ENCODE measurements around the gene NLRC5. TPM values are rescaled to one million over a fixed set of nuclear protein-coding genes. Genes with fewer than 3 reads are reported as not detected.

The NLRC5 gene
- total and polyA plus RNA-seq, 9 of the 15 experiments (the other 6 are each of a cell fraction or from before 2014, with no cell fraction given) = 0.59 to 0.71 TPM; not detected in 7

GRCh38 chr16:57019746-57020145, 30.4 kb downstream of the NLRC5 start:
- Histone ChIP-seq H3K4me3 (no peak overlapping the region), H3K9me3 (replicated peaks; ENCODE audit: control insufficient read depth, insufficient read depth, low read depth, low read length) (no peaks in the 10 kb centered on the region), H3K36me3 (ENCODE audit: control insufficient read depth, insufficient read depth, low read length) (no peaks in the 10 kb centered on the region), H3K9ac (ENCODE audit: insufficient read depth in 1 of 2, low read depth in 2 of 2, low read length in 2 of 2) (no peak overlapping the region), H3K27me3 (ENCODE audit: control insufficient read depth in 2 of 2, insufficient read depth in 2 of 2, low read length in 2 of 2) (peaks cover 17 to 57% of the 10 kb centered on the region in 2 experiments), H3K9me1 (ENCODE audit: control insufficient read depth, insufficient read depth, low read length) (no peaks in the 10 kb centered on the region), H2AFZ (ENCODE audit: low read depth, low read length) (no peak overlapping the region), H3K27ac (ENCODE audit: extremely low read depth, low read depth, low read length) (no peak overlapping the region), H3K79me2 (ENCODE audit: control insufficient read depth, insufficient read depth, low read length) (no peaks in the 10 kb centered on the region), H4K20me1 (replicated peaks; ENCODE audit: control insufficient read depth, insufficient read depth, low read length) (0 out of 2 replicates have a peak, but pooled peaks cover 2% of the 10 kb centered on the region), H3K4me2 (ENCODE audit: insufficient read depth, low read length) (no peak overlapping the region), H3K4me1 (replicated peaks in 1 of 2; ENCODE audit: control insufficient read depth in 2 of 2, insufficient read depth in 2 of 2, low read length in 2 of 2) (no peaks in the 10 kb centered on the region)
- DNase-seq (ENCODE audit: extremely low read depth in 1 of 4, low spot score in 3 of 4) = no peak
- BruUV-seq (replicated peaks) = no TSS peak
- FAIRE-seq = no peak
- CTCF ChIA-PET (ENCODE audit: low intra/inter-chr PET ratio) = no interaction called here
- POLR2A ChIA-PET = interaction anchor here (1.4 kb wide), 1 partner anchor 8 kb away, joined by 3 read pairs; no protein-coding TSS in a partner anchor
- in situ Hi-C loops (cut with MboI) = no loop called here
- TF ChIP-seq SIRT6 (IDR thresholded peaks at IDR 0.05; ENCODE audit: low read depth, low read length) = no peak
- no peak for TF ChIP-seq ZNF583 (CRISPR knock-in tag; IDR thresholded peaks at IDR 0.05)
- TF ChIP-seq FOXM1 (IDR thresholded peaks at IDR 0.05; ENCODE audit: low read depth) = no peak
- no peak for TF ChIP-seq FOXM1 (CRISPR knock-in tag; IDR thresholded peaks at IDR 0.05; ENCODE audit: low read depth)
- TF ChIP-seq ZBTB12 (CRISPR knock-in tag; IDR thresholded peaks at IDR 0.05) = no peak
- TF ChIP-seq STAT5A (IDR thresholded peaks at IDR 0.05; ENCODE audit: borderline replicate concordance, low read length) = no peak
- TF ChIP-seq ZNF197 (CRISPR knock-in tag; IDR thresholded peaks at IDR 0.05; ENCODE audit: low read depth) = no peak
- TF ChIP-seq SIN3B (IDR thresholded peaks at IDR 0.05; ENCODE audit: low read depth) = no peak
- TF ChIP-seq ZMIZ1 (IDR thresholded peaks at IDR 0.05; ENCODE audit: low read depth in 2 of 2, low read length in 2 of 2) = no peak
- no peak for TF ChIP-seq CBX8 (IDR thresholded peaks at IDR 0.05; ENCODE audit: borderline replicate concordance, extremely low read depth, low read depth, low read length, poor library complexity, severe bottlenecking)
- TF ChIP-seq ILK (tag; IDR thresholded peaks at IDR 0.05; ENCODE audit: borderline replicate concordance, low read depth) = no peak
- 0% methylated on average over 2 of the region's 2 CpGs for WGBS (ENCODE audit: insufficient coverage, low coverage, missing lambda C conversion rate)
- no peak for ATAC-seq
- intact Hi-C loops (cut with micrococcal nuclease) = loop anchor here (5.0 kb wide), 1 partner anchor 57 kb away; the partner anchor contains the start of gene CETP
